Activated T-helper 17 cell treated with anti-CD3 and anti-CD28 coated beads, Interleukin-2, amount 50 U/mL, for 72 hours (primary cell): ENCODE results near the gene GRM4. TPM values are rescaled to one million over a fixed set of nuclear protein-coding genes. Genes with fewer than 3 reads are reported as not detected.

ENCODE experiments used
- ATAC-seq: fragments of 150-1000 bp; cut with Tn5 transposase; replicated peaks from 2 replicates; pipeline ENCODE4 v1.10.0; 2021; ENCODE audit warnings: mild to moderate bottlenecking, moderate library complexity
- H3K27ac Mint-ChIP-seq: one replicate; pipeline ENCODE4 v1.8.0; 2022; ENCODE audit warnings: mixed read lengths
- H3K27me3 Mint-ChIP-seq: one replicate; pipeline ENCODE4 v1.8.0; 2022; ENCODE audit warnings: mixed read lengths
- H3K36me3 Mint-ChIP-seq: one replicate; pipeline ENCODE4 v1.8.0; 2022; ENCODE audit warnings: low read depth, mild to moderate bottlenecking, mixed read lengths
- H3K4me1 Mint-ChIP-seq: one replicate; pipeline ENCODE4 v1.8.0; 2022; ENCODE audit warnings: mixed read lengths
- H3K4me3 Mint-ChIP-seq: one replicate; pipeline ENCODE4 v1.8.0; 2022; ENCODE audit warnings: mild to moderate bottlenecking, mixed read lengths
- H3K9me3 Mint-ChIP-seq: one replicate; pipeline ENCODE4 v1.8.0; 2022; ENCODE audit warnings: mixed read lengths
- total RNA-seq, 2 donors: library from RNA; stranded (reverse); gene quantifications; one replicate each; pipeline ENCODE4 v1.2.3, GENCODE V29; 2022

The GRM4 gene
- total RNA-seq, 2 donors from 2014 or later: not detected

- H3K4me1 Mint-ChIP-seq: no peaks in the 10 kb centered on the region
- no peak for ATAC-seq
- H3K36me3 Mint-ChIP-seq: no peaks in the 10 kb centered on the region
- no peak overlapping the region for H3K4me3 Mint-ChIP-seq
- no peak overlapping the region for H3K27ac Mint-ChIP-seq
- H3K9me3 Mint-ChIP-seq: no peaks in the 10 kb centered on the region
- H3K27me3 Mint-ChIP-seq: peaks cover 40% of the 10 kb centered on the region
Measured at GRCh38 chr6:34096193-34096592, 49.7 kb downstream of the GRM4 start.

- Mint-ChIP-seq H3K27me3 (peaks cover 40% of the 10 kb centered on the region), H3K27ac (no peak overlapping the region), H3K9me3 (no peaks in the 10 kb centered on the region), H3K36me3 (no peaks in the 10 kb centered on the region), H3K4me1 (no peaks in the 10 kb centered on the region), H3K4me3 (no peak overlapping the region)
- ATAC-seq: no peak
Measured at GRCh38 chr6:34095741-34096140, 50.1 kb downstream of the GRM4 start.

DNA sequence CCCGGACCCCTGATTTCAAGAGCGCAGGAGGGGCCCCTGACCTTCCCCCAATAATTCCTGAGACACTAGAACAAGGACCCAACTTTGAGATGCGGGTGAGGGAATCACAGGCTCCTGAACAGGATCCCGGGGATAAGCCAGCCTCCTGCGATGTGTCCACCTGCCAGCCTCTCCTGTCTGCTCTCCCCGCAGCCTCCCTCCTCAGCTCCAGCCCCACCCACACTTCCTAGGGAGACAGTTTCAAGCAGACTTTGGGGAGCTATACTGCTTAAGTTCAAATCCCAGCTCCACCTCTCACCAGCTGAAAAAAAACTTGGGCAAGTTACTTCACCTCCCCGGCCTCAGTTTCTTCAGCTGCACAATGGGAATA lies 50.8 kb downstream of the GRM4 start:
- Mint-ChIP-seq H3K4me1 (no peaks in the 10 kb centered on the region), H3K4me3 (no peak overlapping the region), H3K27ac (no peak overlapping the region), H3K9me3 (no peaks in the 10 kb centered on the region), H3K27me3 (peaks cover 38% of the 10 kb centered on the region), H3K36me3 (no peaks in the 10 kb centered on the region)
- no peak for ATAC-seq

GRCh38 chr6:34094474-34095135 lies 51.3 kb downstream of the GRM4 start:
- Mint-ChIP-seq H3K9me3 (no peaks in the 10 kb centered on the region), H3K27me3 (peaks cover 37% of the 10 kb centered on the region), H3K4me3 (no peak overlapping the region), H3K36me3 (no peaks in the 10 kb centered on the region), H3K4me1 (no peaks in the 10 kb centered on the region), H3K27ac (no peak overlapping the region)
- no peak for ATAC-seq

DNA sequence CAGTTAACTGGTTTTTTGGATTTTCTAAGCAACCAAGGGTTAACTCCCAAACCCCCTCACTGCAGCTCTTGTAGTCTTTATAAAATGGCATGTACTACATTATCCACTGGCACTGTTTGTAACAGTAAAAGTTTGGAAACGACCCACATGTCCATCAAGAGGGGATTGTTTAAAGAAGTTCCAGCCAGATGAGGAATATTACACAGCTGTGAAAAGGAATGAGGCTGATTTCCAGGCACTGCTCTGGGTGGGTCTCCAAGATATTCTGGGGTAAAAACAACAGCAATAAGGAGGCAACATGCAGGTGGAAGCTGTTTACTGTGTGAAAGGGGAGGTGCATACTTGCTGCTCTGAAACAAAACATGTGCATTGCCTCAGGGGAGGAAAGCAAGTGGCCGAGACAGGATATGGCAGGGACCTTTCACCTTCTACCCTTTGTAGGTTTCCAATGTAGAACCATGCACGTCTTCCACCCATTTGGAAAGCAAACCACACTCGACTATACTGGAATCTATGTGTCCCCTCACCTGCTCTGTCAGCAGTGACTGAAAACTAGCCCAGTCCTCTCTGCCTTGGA lies 51.9 kb downstream of the GRM4 start:
- Mint-ChIP-seq H3K27me3 (peaks cover 37% of the 10 kb centered on the region), H3K4me1 (no peaks in the 10 kb centered on the region), H3K4me3 (no peak overlapping the region), H3K9me3 (no peaks in the 10 kb centered on the region), H3K27ac (no peak overlapping the region), H3K36me3 (no peaks in the 10 kb centered on the region)
- ATAC-seq: no peak

- H3K4me1 Mint-ChIP-seq: no peaks in the 10 kb centered on the region
- H3K27me3 Mint-ChIP-seq: peaks cover 37% of the 10 kb centered on the region
- H3K9me3 Mint-ChIP-seq: no peaks in the 10 kb centered on the region
- ATAC-seq: no peak
- no peak overlapping the region for H3K4me3 Mint-ChIP-seq
- no peak overlapping the region for H3K27ac Mint-ChIP-seq
- H3K36me3 Mint-ChIP-seq: no peaks in the 10 kb centered on the region
Measured at GRCh38 chr6:34093206-34093605, 52.7 kb downstream of the GRM4 start.

DNA sequence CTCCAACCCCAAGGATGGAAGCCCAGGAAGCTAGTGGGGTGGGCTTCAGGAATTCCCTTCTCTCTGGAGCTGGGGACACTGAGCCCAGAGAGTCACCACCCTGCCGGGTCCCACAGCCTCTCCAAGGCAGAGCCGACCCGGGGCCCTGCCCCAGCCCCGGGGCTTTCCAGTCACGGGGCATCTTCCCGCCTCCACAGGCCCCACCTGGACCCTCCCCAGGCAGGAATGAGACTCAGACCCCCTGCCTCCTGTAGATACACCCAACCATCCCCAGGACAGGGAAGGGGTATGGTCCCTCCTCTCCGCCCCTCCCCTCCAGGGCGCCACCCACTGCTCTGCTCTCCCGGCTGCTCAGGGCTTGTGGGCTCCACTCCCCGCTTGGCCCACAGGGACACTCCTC lies 53.3 kb downstream of the GRM4 start:
- no peak for ATAC-seq
- Mint-ChIP-seq H3K4me3 (no peak overlapping the region), H3K36me3 (no peaks in the 10 kb centered on the region), H3K4me1 (no peaks in the 10 kb centered on the region), H3K27me3 (peaks cover 37% of the 10 kb centered on the region), H3K27ac (no peak overlapping the region), H3K9me3 (no peaks in the 10 kb centered on the region)

- Mint-ChIP-seq H3K4me3 (no peak overlapping the region), H3K27ac (no peak overlapping the region), H3K27me3 (peaks cover 27% of the 10 kb centered on the region), H3K4me1 (no peaks in the 10 kb centered on the region), H3K9me3 (no peaks in the 10 kb centered on the region), H3K36me3 (no peaks in the 10 kb centered on the region)
- no peak for ATAC-seq
Measured at GRCh38 chr6:34090935-34091334, 55.0 kb downstream of the GRM4 start.

DNA sequence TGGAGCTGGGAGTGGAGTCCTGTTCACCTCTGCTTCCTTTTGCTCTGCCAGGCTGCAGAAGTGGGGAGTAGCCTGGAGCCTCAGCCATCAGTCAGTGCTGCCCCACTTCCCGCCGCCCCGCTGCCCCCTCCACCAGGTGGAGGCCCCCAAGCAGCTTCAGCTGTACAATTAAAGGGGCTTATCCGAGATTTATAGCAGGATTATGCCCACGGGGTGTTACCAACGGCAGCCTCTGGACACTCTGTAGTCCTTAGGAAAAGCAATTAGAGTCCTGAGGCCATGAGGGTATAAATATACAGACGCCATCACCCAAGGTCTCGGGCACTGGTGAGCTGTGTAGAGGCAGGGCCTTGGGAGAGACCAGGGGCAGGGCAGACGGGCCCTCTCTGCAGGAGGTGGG lies 55.4 kb downstream of the GRM4 start:
- Mint-ChIP-seq H3K36me3 (no peaks in the 10 kb centered on the region), H3K27me3 (peaks cover 23% of the 10 kb centered on the region), H3K27ac (no peak overlapping the region), H3K9me3 (no peaks in the 10 kb centered on the region), H3K4me1 (no peaks in the 10 kb centered on the region), H3K4me3 (no peak overlapping the region)
- ATAC-seq: no peak

- ATAC-seq: no peak
- Mint-ChIP-seq H3K9me3 (no peaks in the 10 kb centered on the region), H3K27me3 (no peaks in the 10 kb centered on the region), H3K36me3 (no peaks in the 10 kb centered on the region), H3K4me3 (no peak overlapping the region), H3K4me1 (no peaks in the 10 kb centered on the region), H3K27ac (no peak overlapping the region)
Measured at GRCh38 chr6:34086558-34086957, 59.3 kb downstream of the GRM4 start.

DNA sequence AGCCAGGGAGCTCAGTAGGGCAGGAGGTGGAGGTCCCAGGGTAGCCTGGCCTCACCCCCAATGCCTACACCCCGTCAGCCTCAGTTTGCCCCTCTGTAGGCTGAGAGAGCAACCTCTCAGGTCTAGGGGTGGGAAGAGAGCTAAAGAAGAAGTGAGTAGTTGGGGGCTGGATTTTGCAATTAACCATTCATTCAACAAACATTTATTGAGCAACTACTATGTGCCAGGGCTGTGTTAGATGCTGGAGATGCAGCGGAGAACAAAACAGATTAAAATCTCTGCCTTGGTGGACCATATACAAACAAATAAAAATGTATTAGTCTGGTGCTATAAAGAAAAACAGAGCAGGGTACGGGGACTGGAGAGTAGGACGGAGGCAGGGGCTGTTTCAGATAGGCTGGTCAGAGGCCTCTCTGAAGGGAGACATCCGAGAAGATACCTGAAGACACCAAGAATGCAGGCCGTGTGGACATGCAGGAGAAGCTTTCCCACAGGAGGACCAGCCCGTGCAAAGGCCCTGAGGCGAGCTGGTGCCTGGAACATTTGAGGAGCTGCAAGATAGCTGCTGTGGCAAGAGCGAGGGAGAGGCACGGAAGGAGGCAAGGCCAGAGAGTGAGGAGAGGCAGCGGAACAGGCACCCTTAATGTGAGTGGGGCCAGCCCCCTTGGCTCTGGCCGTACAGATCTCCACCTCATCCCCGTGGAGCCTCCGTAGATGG lies 60.3 kb downstream of the GRM4 start:
- no peak for ATAC-seq
- Mint-ChIP-seq H3K4me1 (no peaks in the 10 kb centered on the region), H3K27me3 (peaks cover 3% of the 10 kb centered on the region), H3K27ac (no peak overlapping the region), H3K4me3 (no peak overlapping the region), H3K36me3 (no peaks in the 10 kb centered on the region), H3K9me3 (no peaks in the 10 kb centered on the region)

GRCh38 chr6:34084591-34085290 lies 61.1 kb downstream of the GRM4 start:
- Mint-ChIP-seq H3K9me3 (no peaks in the 10 kb centered on the region), H3K4me3 (no peak overlapping the region), H3K27ac (no peak overlapping the region)

DNA sequence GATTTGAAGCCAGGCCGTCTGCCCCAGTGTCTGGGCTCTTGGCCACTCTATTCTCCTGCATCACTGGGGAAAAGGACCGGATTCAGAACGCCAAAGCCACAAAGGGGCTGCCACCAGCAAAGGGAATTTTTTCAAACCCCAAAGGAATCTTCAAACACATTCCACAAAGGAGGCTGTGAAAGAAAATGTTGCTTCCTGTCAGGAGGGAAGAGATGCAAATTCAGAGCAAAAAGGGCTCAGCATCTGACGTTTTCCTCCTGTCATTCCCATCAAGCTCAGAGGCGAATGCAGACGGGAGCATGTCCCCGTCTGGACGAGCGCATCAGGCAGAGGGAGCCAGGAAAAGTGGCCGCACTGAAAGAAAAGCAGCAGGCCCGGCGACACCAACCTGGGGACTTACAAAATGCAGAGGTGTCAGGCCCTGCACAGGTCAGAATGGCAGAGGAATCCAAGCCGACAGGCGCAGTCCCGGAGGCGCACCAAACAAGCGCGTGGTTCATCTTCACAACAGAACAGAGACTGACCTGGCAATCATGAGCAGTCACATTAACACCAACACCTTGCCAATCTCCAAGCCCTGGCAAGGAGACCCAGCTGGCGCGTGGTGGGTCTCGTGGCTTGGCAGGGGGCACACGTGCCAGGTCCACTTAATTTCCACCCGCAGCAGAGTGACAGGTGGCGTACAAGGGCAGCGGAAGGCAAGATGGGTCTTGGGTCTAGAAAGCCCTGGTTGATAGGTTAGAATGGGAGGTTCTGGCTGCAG lies 62.8 kb downstream of the GRM4 start:
- Mint-ChIP-seq H3K36me3 (no peaks in the 10 kb centered on the region), H3K4me1 (no peaks in the 10 kb centered on the region), H3K27ac (no peak overlapping the region), H3K4me3 (no peak overlapping the region), H3K27me3 (peaks cover 10% of the 10 kb centered on the region), H3K9me3 (no peaks in the 10 kb centered on the region)
- ATAC-seq: no peak

More at GRCh38 chr6:34084591-34085290, 61.1 kb downstream of the GRM4 start:
- no peaks in the 10 kb centered on the region for H3K36me3 Mint-ChIP-seq
- ATAC-seq: no peak
- peaks cover 3% of the 10 kb centered on the region for H3K27me3 Mint-ChIP-seq
- H3K4me1 Mint-ChIP-seq: no peaks in the 10 kb centered on the region

GRCh38 chr6:34082348-34082747 lies 63.5 kb downstream of the GRM4 start:
- H3K27me3 Mint-ChIP-seq: peaks cover 10% of the 10 kb centered on the region
- no peaks in the 10 kb centered on the region for H3K36me3 Mint-ChIP-seq

More at GRCh38 chr6:34082348-34082747, 63.5 kb downstream of the GRM4 start:
- no peak overlapping the region for H3K27ac Mint-ChIP-seq
- no peaks in the 10 kb centered on the region for H3K9me3 Mint-ChIP-seq
- H3K4me3 Mint-ChIP-seq: no peak overlapping the region
- H3K4me1 Mint-ChIP-seq: no peaks in the 10 kb centered on the region
- no peak for ATAC-seq
